Activated T-cell treated with anti-CD3 and anti-CD28 coated beads, Interleukin-2, amount 50 U/mL, for 24 hours (primary cell): ENCODE data around the gene CST3.
"Not testable (repeated sequence)": the region's sequence is repeated elsewhere in the genome, so short reads cannot be mapped to it uniquely, and the experiment has no call there.

Experiments used
- DNase-seq: peaks from one replicate; pipeline ENCODE4 v3.0.0-alpha.2; 2020
- H3K27ac Mint-ChIP-seq: 2 replicates; pipeline ENCODE4 v1.8.0; 2020; ENCODE audit warnings: mild to moderate bottlenecking, mixed read lengths
- H3K27me3 Mint-ChIP-seq: 2 replicates; pipeline ENCODE4 v1.8.0; 2020; ENCODE audit warnings: mixed read lengths
- H3K36me3 Mint-ChIP-seq: 2 replicates; pipeline ENCODE4 v1.8.0; 2020; ENCODE audit warnings: low read depth, mixed read lengths
- H3K4me1 Mint-ChIP-seq: 2 replicates; pipeline ENCODE4 v1.8.0; 2020; ENCODE audit warnings: low read depth, mixed read lengths
- H3K4me3 Mint-ChIP-seq: 2 replicates; pipeline ENCODE4 v1.8.0; 2020; ENCODE audit warnings: mild to moderate bottlenecking, moderate library complexity, mixed read lengths
- H3K9me3 Mint-ChIP-seq: 2 replicates; pipeline ENCODE4 v1.8.0; 2020; ENCODE audit warnings: mixed read lengths

The CST3 gene

GRCh38 chr20:23641936-23642751 lies 4.4 kb upstream of the CST3 start:
- no peak overlapping the region for H3K27ac Mint-ChIP-seq
- H3K36me3 Mint-ChIP-seq, result no peaks in the 10 kb centered on the region
- H3K9me3 Mint-ChIP-seq, result no peaks in the 10 kb centered on the region
- peaks cover 4% of the 10 kb centered on the region for H3K4me1 Mint-ChIP-seq
- DNase-seq, result no peak
- H3K4me3 Mint-ChIP-seq, result no peak overlapping the region
- peaks cover 13% of the 10 kb centered on the region for H3K27me3 Mint-ChIP-seq

GRCh38 chr20:23640671-23641667 lies 3.2 kb upstream of the CST3 start:
- DNase-seq, result no peak
- peaks cover 24% of the 10 kb centered on the region for H3K27me3 Mint-ChIP-seq
- no peaks in the 10 kb centered on the region for H3K9me3 Mint-ChIP-seq
- no peak overlapping the region for H3K4me3 Mint-ChIP-seq
- no peaks in the 10 kb centered on the region for H3K36me3 Mint-ChIP-seq
- no peak overlapping the region for H3K27ac Mint-ChIP-seq
- H3K4me1 Mint-ChIP-seq, result peaks cover 8% of the 10 kb centered on the region

GRCh38 chr20:23640018-23640601 lies 2.4 kb upstream of the CST3 start:
- peaks cover 8% of the 10 kb centered on the region for H3K4me1 Mint-ChIP-seq

GRCh38 chr20:23639490-23639958 lies 1.8 kb upstream of the CST3 start:
- no peak for DNase-seq
- Mint-ChIP-seq H3K27me3 (peaks cover 26% of the 10 kb centered on the region), H3K9me3 (no peaks in the 10 kb centered on the region), H3K27ac (no peak overlapping the region), H3K4me3 (no peak overlapping the region), H3K36me3 (no peaks in the 10 kb centered on the region), H3K4me1 (peaks cover 8% of the 10 kb centered on the region)

More at GRCh38 chr20:23640018-23640601, 2.4 kb upstream of the CST3 start:
- DNase-seq, result no peak
- Mint-ChIP-seq H3K9me3 (no peaks in the 10 kb centered on the region), H3K27me3 (peaks cover 26% of the 10 kb centered on the region), H3K27ac (no peak overlapping the region), H3K36me3 (no peaks in the 10 kb centered on the region), H3K4me3 (no peak overlapping the region)

GRCh38 chr20:23638309-23638708 lies 554 bp upstream of the CST3 start:
- Mint-ChIP-seq H3K9me3 (no peaks in the 10 kb centered on the region), H3K27ac (no peak overlapping the region), H3K27me3 (peaks cover 28% of the 10 kb centered on the region), H3K36me3 (no peaks in the 10 kb centered on the region), H3K4me3 (no peak overlapping the region), H3K4me1 (peaks cover 5% of the 10 kb centered on the region)
- DNase-seq, result no peak

- Mint-ChIP-seq H3K36me3 (no peaks in the 10 kb centered on the region), H3K4me3 (peak overlapping the region; percentile 21), H3K27ac (no peak overlapping the region), H3K4me1 (peaks cover 5% of the 10 kb centered on the region), H3K9me3 (no peaks in the 10 kb centered on the region), H3K27me3 (peaks cover 28% of the 10 kb centered on the region)
- DNase-seq, result no peak
Observed at GRCh38 chr20:23636908-23637281, 860 bp downstream of the CST3 start.

GRCh38 chr20:23636182-23636907 lies 1.4 kb downstream of the CST3 start:
- H3K9me3 Mint-ChIP-seq, result no peaks in the 10 kb centered on the region
- H3K27ac Mint-ChIP-seq, result no peak overlapping the region
- no peak overlapping the region for H3K4me3 Mint-ChIP-seq
- DNase-seq, result no peak
- peaks cover 5% of the 10 kb centered on the region for H3K4me1 Mint-ChIP-seq
- H3K27me3 Mint-ChIP-seq, result peaks cover 28% of the 10 kb centered on the region
- no peaks in the 10 kb centered on the region for H3K36me3 Mint-ChIP-seq

GRCh38 chr20:23635768-23636090 lies 2.0 kb downstream of the CST3 start:
- not testable (repeated sequence) for H3K9me3 Mint-ChIP-seq, H3K4me1 Mint-ChIP-seq, H3K27ac Mint-ChIP-seq, H3K4me3 Mint-ChIP-seq, H3K36me3 Mint-ChIP-seq, DNase-seq
- peaks cover 28% of the 10 kb centered on the region for H3K27me3 Mint-ChIP-seq

GRCh38 chr20:23634985-23635767 lies 2.6 kb downstream of the CST3 start:
- Mint-ChIP-seq H3K4me1 (peaks cover 5% of the 10 kb centered on the region), H3K27me3 (peaks cover 28% of the 10 kb centered on the region), H3K27ac (no peak overlapping the region), H3K36me3 (no peaks in the 10 kb centered on the region), H3K9me3 (no peaks in the 10 kb centered on the region), H3K4me3 (no peak overlapping the region)
- DNase-seq, result no peak

- no peaks in the 10 kb centered on the region for H3K36me3 Mint-ChIP-seq
- no peak overlapping the region for H3K27ac Mint-ChIP-seq
- H3K9me3 Mint-ChIP-seq, result no peaks in the 10 kb centered on the region
- H3K27me3 Mint-ChIP-seq, result peaks cover 30% of the 10 kb centered on the region
- H3K4me3 Mint-ChIP-seq, result no peak overlapping the region
- no peak for DNase-seq
- peaks cover 5% of the 10 kb centered on the region for H3K4me1 Mint-ChIP-seq
Observed at GRCh38 chr20:23634044-23634801, 3.5 kb downstream of the CST3 start.

GRCh38 chr20:23632711-23633573 lies 4.8 kb downstream of the CST3 start:
- no peaks in the 10 kb centered on the region for H3K9me3 Mint-ChIP-seq
- no peak overlapping the region for H3K27ac Mint-ChIP-seq
- DNase-seq, result no peak
- H3K4me1 Mint-ChIP-seq, result peaks cover 5% of the 10 kb centered on the region
- no peaks in the 10 kb centered on the region for H3K36me3 Mint-ChIP-seq
- peaks cover 25% of the 10 kb centered on the region for H3K27me3 Mint-ChIP-seq
- no peak overlapping the region for H3K4me3 Mint-ChIP-seq

GRCh38 chr20:23631981-23632710 lies 5.6 kb downstream of the CST3 start:
- Mint-ChIP-seq H3K36me3 (no peaks in the 10 kb centered on the region), H3K27me3 (peaks cover 23% of the 10 kb centered on the region), H3K27ac (no peak overlapping the region), H3K4me1 (peaks cover 4% of the 10 kb centered on the region), H3K4me3 (no peak overlapping the region), H3K9me3 (no peaks in the 10 kb centered on the region)
- no peak for DNase-seq
